ENCODE results near the gene PLD1. TPM values are rescaled to one million over a fixed set of nuclear protein-coding genes. Genes with fewer than 3 reads are reported as not detected.

Gene PLD1
- total RNA-seq, 1 donor from 2014 or later = 0.55 TPM

Other genes with a start within 250 kb of the PLD1 start
- not detected in 2 replicates for gene TMEM212, start 32.9 kb upstream of the PLD1 start, total RNA-seq
- gene FNDC3B, start 229.1 kb upstream of the PLD1 start, total RNA-seq = 16.6 and 18.4 TPM in 2 replicates

All from T-helper 2 cell treated with Interferon-gamma antibody and Interleukin-4, amounts not matched to agents 100 ng/mL and 5 ng/mL, for 36 hours (primary cell).